Neuronal stem cell (in vitro differentiated cells): ENCODE data around the gene MAPK8IP2.

ENCODE experiments used
- DNase-seq: peaks from one replicate; pipeline ENCODE4 v3.0.0-alpha.2; 2013; ENCODE audit warnings: low spot score
- H2AFZ ChIP-seq: one replicate; pipeline ENCODE4 v1.6.1; 2013; ENCODE audit warnings: mild to moderate bottlenecking, low read length, inconsistent platforms
- H2AK5ac ChIP-seq: 2 replicates; pipeline ENCODE4 v1.6.1; 2013; ENCODE audit warnings: low read depth, mild to moderate bottlenecking, inconsistent platforms, low read length, moderate library complexity, mixed read lengths
- H2BK120ac ChIP-seq: 2 replicates; pipeline ENCODE4 v1.6.1; 2013; ENCODE audit warnings: low read depth, mild to moderate bottlenecking, inconsistent platforms, low read length, moderate library complexity, mixed read lengths
- H2BK12ac ChIP-seq: one replicate; pipeline ENCODE4 v1.6.1; 2013; ENCODE audit warnings: low read length, inconsistent platforms
- H2BK15ac ChIP-seq: 2 replicates; pipeline ENCODE4 v1.6.1; 2013; ENCODE audit warnings: mild to moderate bottlenecking, low read length, inconsistent platforms, mixed read lengths
- H2BK5ac ChIP-seq: one replicate; pipeline ENCODE4 v1.6.1; 2013; ENCODE audit warnings: inconsistent platforms, mild to moderate bottlenecking, low read length, moderate library complexity
- H3K14ac ChIP-seq: one replicate; pipeline ENCODE4 v1.6.1; 2013; ENCODE audit warnings: low read length, inconsistent platforms
- H3K18ac ChIP-seq: 2 replicates; pipeline ENCODE4 v1.6.1; 2013; ENCODE audit warnings: low read length, inconsistent platforms
- H3K23ac ChIP-seq: 2 replicates; pipeline ENCODE4 v1.6.1; 2013; ENCODE audit warnings: low read depth, mild to moderate bottlenecking, mixed read lengths, low read length, inconsistent platforms; ENCODE audit not compliant: poor library complexity
- H3K27ac ChIP-seq: replicated peaks from 3 replicates; pipeline ENCODE4 v1.5.1; 2013; ENCODE audit warnings: low read length, inconsistent platforms
- H3K27me3 ChIP-seq, 3 experiments: 2 replicates each; pipeline ENCODE4 v1.6.1; 2013; ENCODE audit warnings: low read length in 3 of 3, mild to moderate bottlenecking in 2 of 3, inconsistent platforms in 1 of 3, low read depth in 1 of 3, mixed read lengths in 1 of 3, moderate library complexity in 1 of 3; ENCODE audit not compliant: control insufficient read depth in 3 of 3, insufficient read depth in 3 of 3
- H3K36me3 ChIP-seq, 2 donors: replicated peaks in 1 of 2; 2 replicates each; pipeline ENCODE4 v1.6.1; 2013; ENCODE audit warnings: low read length in 2 of 2; ENCODE audit not compliant: control insufficient read depth in 2 of 2, insufficient read depth in 2 of 2
- H3K4ac ChIP-seq: 2 replicates; pipeline ENCODE4 v1.6.1; 2013; ENCODE audit warnings: inconsistent platforms, mild to moderate bottlenecking, low read length, moderate library complexity
- H3K4me1 ChIP-seq, 2 donors: 1 replicate in 1 of 2; 2 replicates in 1 of 2; pipeline ENCODE4 v1.6.1; 2013; ENCODE audit warnings: low read length in 2 of 2, low read depth in 1 of 2; ENCODE audit not compliant: control insufficient read depth in 2 of 2, insufficient read depth in 1 of 2
- H3K4me2 ChIP-seq: one replicate; pipeline ENCODE4 v1.6.1; 2013; ENCODE audit warnings: mild to moderate bottlenecking, low read length, inconsistent platforms; ENCODE audit not compliant: insufficient read depth, poor library complexity, severe bottlenecking
- H3K4me3 ChIP-seq, 2 donors: 2 replicates each; pipeline ENCODE4 v1.5.1; 2013; ENCODE audit warnings: low read length in 2 of 2, mild to moderate bottlenecking in 2 of 2, inconsistent platforms in 1 of 2, moderate library complexity in 1 of 2
- H3K79me1 ChIP-seq: one replicate; pipeline ENCODE4 v1.6.1; 2013; ENCODE audit warnings: low read depth, mild to moderate bottlenecking, inconsistent platforms, low read length, moderate library complexity
- H3K9ac ChIP-seq: one replicate; pipeline ENCODE4 v1.6.1; 2013; ENCODE audit warnings: mild to moderate bottlenecking, low read depth, low read length, inconsistent platforms; ENCODE audit not compliant: poor library complexity
- H3K9me3 ChIP-seq, 2 donors: replicated peaks in 1 of 2; 2 replicates each; pipeline versions ENCODE3 to v1.6.1; 2013; ENCODE audit warnings: low read length in 2 of 2, mild to moderate bottlenecking in 2 of 2, inconsistent platforms in 1 of 2, low read depth in 1 of 2, mixed read lengths in 1 of 2, moderate library complexity in 1 of 2; ENCODE audit not compliant: control insufficient read depth in 2 of 2, insufficient read depth in 1 of 2
- H4K8ac ChIP-seq: one replicate; pipeline ENCODE4 v1.6.1; 2013; ENCODE audit warnings: low read depth, mild to moderate bottlenecking, inconsistent platforms, low read length, moderate library complexity
- H4K91ac ChIP-seq: one replicate; pipeline ENCODE4 v1.6.1; 2013; ENCODE audit warnings: low read length, low read depth, mild to moderate bottlenecking, inconsistent platforms; ENCODE audit not compliant: poor library complexity
- WGBS, 2 donors: extraction: QIAGEN DNeasy Blood & Tissue Kit; methylation state at CpG; one replicate each; pipeline ENCODE4 v1.1.7; 2013; ENCODE audit warnings: missing lambda C conversion rate in 2 of 2, mixed read lengths in 1 of 2; ENCODE audit not compliant: insufficient read length in 2 of 2, insufficient replicate concordance in 1 of 2; ENCODE audit errors: extremely low coverage in 2 of 2; 5-methylcytosine and 5-hydroxymethylcytosine counted together

MAPK8IP2 gene

GRCh38 chr22:50604256-50605001 is 3.8 kb downstream of the MAPK8IP2 start:
- peaks cover 0 to 20% (median 0%) of the 10 kb centered on the region in 3 experiments for H3K27me3 ChIP-seq
- WGBS, 2 donors = no CpG with 5 or more reads among the region's 103 CpGs
- H2AFZ ChIP-seq = no peak overlapping the region

GRCh38 chr22:50605002-50605612 is 4.5 kb downstream of the MAPK8IP2 start:
- Histone ChIP-seq H3K9me3 (no peaks in the 10 kb centered on the region), H3K4me3 (no peak overlapping the region), H2BK120ac (no peak overlapping the region), H3K4me2 (no peak overlapping the region), H3K36me3 (peaks cover 0 to 30% of the 10 kb centered on the region in 2 donors), H3K27me3 (peaks cover 0 to 16% (median 0%) of the 10 kb centered on the region in 3 experiments), H3K4me1 (peaks cover 8 to 9% of the 10 kb centered on the region in 2 donors), H3K79me1 (peaks cover 2% of the 10 kb centered on the region), H3K27ac (no peak overlapping the region), H2BK12ac (no peak overlapping the region), H2AK5ac (no peak overlapping the region), H2BK15ac (peak overlapping the region; percentile 8), H4K91ac (no peak overlapping the region), H3K18ac (no peak overlapping the region), H3K14ac (no peak overlapping the region), H2BK5ac (no peak overlapping the region), H3K4ac (no peak overlapping the region), H4K8ac (peak overlapping the region; percentile 23), H2AFZ (no peak overlapping the region), H3K9ac (peak overlapping the region; percentile 37), H3K23ac (peak overlapping the region; percentile 96)
- no peak for DNase-seq
- no CpG with 5 or more reads among the region's 23 CpGs for WGBS, 2 donors

More at GRCh38 chr22:50604256-50605001, 3.8 kb downstream of the MAPK8IP2 start:
- Histone ChIP-seq H3K4ac (no peak overlapping the region), H4K91ac (peak overlapping the region; percentile 30), H3K4me2 (peak overlapping the region; percentile 11), H3K23ac (no peak overlapping the region), H3K9me3 (no peaks in the 10 kb centered on the region), H3K14ac (peak overlapping the region; percentile 3), H3K4me1 (peaks cover 8 to 12% of the 10 kb centered on the region in 2 donors), H4K8ac (no peak overlapping the region), H3K36me3 (peaks cover 0 to 30% of the 10 kb centered on the region in 2 donors), H3K18ac (peak overlapping the region; percentile 28), H2AK5ac (no peak overlapping the region), H3K27ac (no peak overlapping the region), H3K79me1 (peaks cover 2% of the 10 kb centered on the region), H3K4me3 (no peak overlapping the region), H2BK15ac (no peak overlapping the region), H2BK5ac (no peak overlapping the region), H3K9ac (peak overlapping the region; percentile 44), H2BK12ac (no peak overlapping the region), H2BK120ac (no peak overlapping the region)
- DNase-seq = no peak

GRCh38 chr22:50605613-50606074 is 5.1 kb downstream of the MAPK8IP2 start:
- Histone ChIP-seq H3K27ac (no peak overlapping the region), H3K18ac (no peak overlapping the region), H3K4ac (no peak overlapping the region), H4K8ac (peak overlapping the region; percentile 23), H2AK5ac (peak overlapping the region; percentile 45), H3K36me3 (peaks cover 0 to 32% of the 10 kb centered on the region in 2 donors), H4K91ac (no peak overlapping the region), H2BK15ac (peak overlapping the region; percentile 8), H3K9me3 (no peaks in the 10 kb centered on the region), H3K4me3 (no peak overlapping the region), H2BK12ac (no peak overlapping the region), H3K23ac (peak overlapping the region; percentile 96), H3K14ac (no peak overlapping the region), H3K27me3 (peaks cover 0 to 16% (median 0%) of the 10 kb centered on the region in 3 experiments), H3K9ac (peak overlapping the region; percentile 37), H2BK5ac (no peak overlapping the region), H2BK120ac (no peak overlapping the region), H3K79me1 (peaks cover 2% of the 10 kb centered on the region), H3K4me1 (peaks cover 8 to 9% of the 10 kb centered on the region in 2 donors), H3K4me2 (no peak overlapping the region), H2AFZ (no peak overlapping the region)
- DNase-seq = no peak
- no CpG with 5 or more reads among the region's 20 CpGs for WGBS, 2 donors
